ENCODE measurements around the gene IL12A.

Gene IL12A

GRCh38 chr3:159991591-159991990 is 3.0 kb downstream of the IL12A start:
- DNase-seq (ENCODE audit: low read depth), result no peak
- H3K4me3 ChIP-seq (replicated peaks; ENCODE audit: low read depth, low read length), result no peak overlapping the region
- TF ChIP-seq CTCF (IDR thresholded peaks at IDR 0.05; ENCODE audit: low read length, missing control alignments), result no peak

DNA sequence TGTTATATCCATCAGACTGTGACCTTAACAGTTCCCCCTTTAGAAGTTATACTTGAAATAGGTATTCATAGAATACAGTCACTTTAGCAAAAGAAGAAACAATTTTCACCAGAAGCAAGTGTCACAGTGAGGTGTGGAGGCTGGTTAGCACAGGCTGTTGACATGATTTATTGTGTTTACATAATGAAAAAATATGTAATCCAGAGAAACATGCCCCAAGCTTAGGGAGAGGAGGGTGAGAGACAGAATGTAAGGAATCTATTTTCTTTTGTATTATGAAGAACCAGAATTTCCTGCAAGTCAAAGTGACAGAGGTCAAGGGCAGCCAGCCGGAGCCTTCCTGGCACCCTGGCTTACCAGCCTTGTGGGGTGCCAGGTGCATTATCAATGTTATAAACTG is 4.0 kb downstream of the IL12A start:
- TF ChIP-seq CTCF (IDR thresholded peaks at IDR 0.05; ENCODE audit: low read length, missing control alignments), result no peak
- DNase-seq (ENCODE audit: low read depth), result no peak
- no peak overlapping the region for H3K4me3 ChIP-seq (replicated peaks; ENCODE audit: low read depth, low read length)

DNA sequence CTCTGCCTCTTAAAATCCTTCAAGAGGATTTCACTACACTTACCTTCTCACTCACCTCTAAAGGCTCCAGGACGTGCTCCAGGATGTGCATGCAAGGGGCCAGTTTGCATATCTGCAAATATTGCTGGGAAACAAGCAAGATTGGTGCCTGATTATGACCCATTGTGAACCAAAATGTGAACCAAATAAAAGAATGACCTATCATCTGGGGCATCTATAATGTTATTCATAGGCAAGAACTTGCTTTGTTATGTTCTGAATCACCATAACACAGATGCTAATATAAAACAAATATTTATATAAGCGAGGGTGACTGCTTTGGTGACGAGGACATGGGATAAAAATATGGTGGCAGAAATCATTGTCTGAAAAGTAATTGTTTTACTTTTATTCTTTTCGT is 5.5 kb downstream of the IL12A start:
- no peak overlapping the region for H3K4me3 ChIP-seq (replicated peaks; ENCODE audit: low read depth, low read length)
- TF ChIP-seq CTCF (IDR thresholded peaks at IDR 0.05; ENCODE audit: low read length, missing control alignments), result no peak
- no peak for DNase-seq (ENCODE audit: low read depth)

- no peak overlapping the region for H3K4me3 ChIP-seq (replicated peaks; ENCODE audit: low read depth, low read length)
- no peak for DNase-seq (ENCODE audit: low read depth)
- TF ChIP-seq CTCF (IDR thresholded peaks at IDR 0.05; ENCODE audit: low read length, missing control alignments), result no peak
Measured at GRCh38 chr3:159995091-159995490, 6.5 kb downstream of the IL12A start.

GRCh38 chr3:159996018-159996417 is 7.4 kb downstream of the IL12A start:
- no peak for DNase-seq (ENCODE audit: low read depth)

GRCh38 chr3:159996959-159997358 is 8.3 kb downstream of the IL12A start:
- no peak overlapping the region for H3K4me3 ChIP-seq (replicated peaks; ENCODE audit: low read depth, low read length)
- no peak for TF ChIP-seq CTCF (IDR thresholded peaks at IDR 0.05; ENCODE audit: low read length, missing control alignments)
- no peak for DNase-seq (ENCODE audit: low read depth)

More at GRCh38 chr3:159996018-159996417, 7.4 kb downstream of the IL12A start:
- TF ChIP-seq CTCF (IDR thresholded peaks at IDR 0.05; ENCODE audit: low read length, missing control alignments), result no peak
- no peak overlapping the region for H3K4me3 ChIP-seq (replicated peaks; ENCODE audit: low read depth, low read length)

DNA sequence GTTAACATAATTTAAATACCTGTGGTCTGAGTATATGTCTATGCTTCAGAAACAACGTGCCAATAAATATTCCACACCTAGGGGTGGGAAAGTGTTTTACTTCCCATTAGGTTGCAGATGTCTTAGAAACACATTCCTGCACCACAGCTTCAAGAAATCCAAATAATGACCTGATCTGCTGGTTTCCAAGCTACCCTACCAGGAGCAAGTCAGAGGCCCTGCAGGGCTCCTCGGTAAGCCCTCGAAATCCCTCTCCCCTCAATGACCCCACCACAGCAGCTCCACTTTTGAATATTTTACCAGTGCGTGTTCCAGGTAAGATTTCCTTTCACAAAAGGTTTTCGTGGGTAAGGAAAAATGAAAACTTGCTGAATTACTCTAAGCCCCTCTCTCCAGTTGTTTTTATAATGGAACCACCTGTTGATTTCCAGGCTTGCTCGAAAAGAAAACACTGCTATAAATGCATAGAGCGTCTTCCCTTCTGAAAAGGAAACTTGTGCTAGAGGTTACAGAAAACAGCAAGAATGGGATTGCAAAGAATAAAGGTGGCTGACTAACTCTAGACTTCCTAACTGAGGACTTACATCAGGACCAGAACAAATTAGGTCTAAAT is 12.6 kb downstream of the IL12A start:
- no peak overlapping the region for H3K4me3 ChIP-seq (replicated peaks; ENCODE audit: low read depth, low read length)
- no peak for DNase-seq (ENCODE audit: low read depth)
- no peak for TF ChIP-seq CTCF (IDR thresholded peaks at IDR 0.05; ENCODE audit: low read length, missing control alignments)
